GM12874 (cell line): ENCODE measurements around the gene CRACDL.

Experiments used
- TF ChIP-seq, protein P1 (sequence below): IDR thresholded peaks from 2 replicates; pipeline ENCODE4 v1.5.1; 2011; ENCODE audit warnings: low read depth, mild to moderate bottlenecking, control low read depth, low read length, moderate library complexity; ENCODE audit not compliant: insufficient read depth

CRACDL gene

DNA sequence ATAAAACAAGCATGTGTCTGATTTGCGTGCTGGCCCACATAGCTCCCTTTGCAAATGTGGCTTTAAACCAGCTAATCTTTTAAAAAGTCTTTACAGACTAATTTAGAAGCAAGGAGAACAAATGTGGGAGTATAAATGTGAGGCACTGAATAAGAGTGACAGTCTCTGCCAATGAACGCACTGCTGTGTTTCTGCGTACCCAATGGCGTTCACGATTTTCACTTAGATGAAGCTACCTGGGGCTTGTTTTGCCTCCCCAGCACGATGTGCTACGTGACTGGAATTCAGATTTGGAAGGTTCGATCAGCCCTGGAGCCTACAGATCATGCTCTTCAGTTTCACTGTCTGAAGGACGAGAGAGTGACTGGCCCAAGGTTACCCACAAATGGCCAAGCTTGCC, 10.8 kb upstream of the CRACDL start:
- TF ChIP-seq, protein P1, sequence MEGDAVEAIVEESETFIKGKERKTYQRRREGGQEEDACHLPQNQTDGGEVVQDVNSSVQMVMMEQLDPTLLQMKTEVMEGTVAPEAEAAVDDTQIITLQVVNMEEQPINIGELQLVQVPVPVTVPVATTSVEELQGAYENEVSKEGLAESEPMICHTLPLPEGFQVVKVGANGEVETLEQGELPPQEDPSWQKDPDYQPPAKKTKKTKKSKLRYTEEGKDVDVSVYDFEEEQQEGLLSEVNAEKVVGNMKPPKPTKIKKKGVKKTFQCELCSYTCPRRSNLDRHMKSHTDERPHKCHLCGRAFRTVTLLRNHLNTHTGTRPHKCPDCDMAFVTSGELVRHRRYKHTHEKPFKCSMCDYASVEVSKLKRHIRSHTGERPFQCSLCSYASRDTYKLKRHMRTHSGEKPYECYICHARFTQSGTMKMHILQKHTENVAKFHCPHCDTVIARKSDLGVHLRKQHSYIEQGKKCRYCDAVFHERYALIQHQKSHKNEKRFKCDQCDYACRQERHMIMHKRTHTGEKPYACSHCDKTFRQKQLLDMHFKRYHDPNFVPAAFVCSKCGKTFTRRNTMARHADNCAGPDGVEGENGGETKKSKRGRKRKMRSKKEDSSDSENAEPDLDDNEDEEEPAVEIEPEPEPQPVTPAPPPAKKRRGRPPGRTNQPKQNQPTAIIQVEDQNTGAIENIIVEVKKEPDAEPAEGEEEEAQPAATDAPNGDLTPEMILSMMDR: no peak

DNA sequence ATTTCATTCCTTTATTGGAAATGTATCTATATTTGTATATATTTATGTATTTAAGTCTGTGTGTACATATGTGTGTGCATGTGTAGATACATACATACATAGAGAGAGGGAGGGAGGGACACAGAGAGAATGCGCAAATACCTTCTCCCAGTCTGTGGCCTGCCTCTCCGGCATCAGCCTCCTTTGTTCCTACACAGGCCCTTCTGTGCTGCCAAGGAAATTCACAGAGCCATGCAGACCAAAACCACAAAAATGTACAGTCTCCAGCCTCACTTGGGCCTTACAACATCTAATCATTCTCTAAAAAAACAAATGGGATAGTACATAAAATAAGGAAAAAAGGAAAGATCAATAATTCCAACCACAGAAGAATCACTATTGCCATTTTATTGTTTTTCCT, 8.8 kb upstream of the CRACDL start:
- TF ChIP-seq, protein P1: no peak

GRCh38 chr2:98940102-98940501, 4.1 kb upstream of the CRACDL start:
- TF ChIP-seq, protein P1: no peak

- TF ChIP-seq, protein P1: no peak
Observed at GRCh38 chr2:98937906-98938305, 1.9 kb upstream of the CRACDL start.

DNA sequence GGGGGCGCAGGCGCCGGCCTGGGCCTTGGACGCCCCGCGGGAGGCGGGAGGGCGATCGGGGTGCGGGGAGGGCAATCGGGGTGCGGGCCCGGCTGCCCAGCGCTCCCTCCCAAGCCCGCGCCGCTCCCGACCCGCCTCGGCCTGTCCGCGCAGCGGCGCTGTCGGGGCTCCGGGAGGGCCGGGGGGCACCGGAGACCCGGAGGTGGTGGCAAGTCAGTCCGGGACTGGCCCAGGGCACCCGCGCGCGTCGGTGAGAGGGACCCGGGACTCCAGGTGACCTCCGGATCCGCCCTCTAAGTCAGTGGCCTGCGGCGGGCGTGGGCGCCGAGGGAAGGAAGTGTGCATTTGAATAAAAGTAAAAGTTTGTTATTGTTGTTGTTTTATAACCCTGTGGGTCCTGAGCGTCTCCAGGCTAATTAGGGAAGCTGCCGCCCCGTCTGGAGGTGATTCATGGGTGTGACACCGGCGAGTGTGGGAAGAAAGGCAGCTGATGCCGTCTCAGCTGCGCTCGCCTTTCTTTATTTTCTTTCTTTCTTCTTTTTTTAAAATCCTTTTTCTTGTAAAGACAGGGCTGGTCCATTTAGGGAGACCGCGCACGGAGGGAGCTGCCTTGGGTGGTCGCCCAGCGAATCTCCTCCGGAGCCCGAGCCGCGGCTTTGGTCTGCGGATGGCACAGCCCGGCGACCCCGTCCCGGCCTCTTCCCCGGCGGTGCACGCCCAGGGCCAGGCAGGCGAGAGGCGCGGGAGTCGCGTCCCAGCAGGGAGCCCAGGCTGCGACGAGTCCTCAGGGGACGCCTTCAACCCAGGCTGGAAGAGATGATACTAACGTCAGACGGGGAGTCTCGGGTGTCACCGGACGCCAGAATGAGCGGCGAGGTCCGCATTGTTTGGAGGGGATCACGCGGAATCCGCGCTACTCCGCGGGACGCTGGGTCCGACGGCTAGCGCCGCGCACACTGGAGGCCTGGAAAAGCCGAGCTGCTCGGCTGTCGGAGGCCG, 627 bp upstream of the CRACDL start:
- TF ChIP-seq, protein P1: no peak

DNA sequence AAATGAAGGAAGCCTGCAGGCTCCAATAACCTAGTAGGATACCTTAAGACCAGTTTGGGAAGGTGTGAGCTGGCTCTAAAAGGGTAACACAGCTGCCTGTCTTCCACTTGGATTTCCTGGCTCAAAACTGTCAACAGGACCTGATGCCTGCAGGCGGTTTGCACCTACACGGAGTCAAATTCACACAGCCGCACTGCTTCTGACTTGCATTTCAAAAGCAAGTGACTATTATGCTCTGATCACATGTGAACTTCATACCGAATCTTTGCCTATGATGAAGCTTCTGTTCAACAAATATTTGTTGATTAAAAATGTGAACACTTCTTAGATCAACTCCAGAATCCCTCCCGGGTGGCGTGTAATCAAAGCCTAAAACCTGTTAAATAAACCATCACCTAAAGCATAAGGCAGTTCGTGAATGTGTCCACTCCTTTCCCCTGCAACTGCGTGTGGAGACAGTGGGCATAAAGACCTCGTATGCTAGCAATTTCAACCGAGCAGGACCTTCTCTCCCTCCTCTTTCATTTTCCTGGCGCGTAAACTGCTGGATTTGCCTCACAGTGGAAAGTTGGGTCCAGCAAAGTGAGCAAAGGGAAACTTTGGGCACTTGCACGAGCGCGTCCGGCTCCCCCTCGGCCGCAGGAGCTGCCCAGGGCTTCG, 784 bp downstream of the CRACDL start:
- TF ChIP-seq, protein P1: no peak

DNA sequence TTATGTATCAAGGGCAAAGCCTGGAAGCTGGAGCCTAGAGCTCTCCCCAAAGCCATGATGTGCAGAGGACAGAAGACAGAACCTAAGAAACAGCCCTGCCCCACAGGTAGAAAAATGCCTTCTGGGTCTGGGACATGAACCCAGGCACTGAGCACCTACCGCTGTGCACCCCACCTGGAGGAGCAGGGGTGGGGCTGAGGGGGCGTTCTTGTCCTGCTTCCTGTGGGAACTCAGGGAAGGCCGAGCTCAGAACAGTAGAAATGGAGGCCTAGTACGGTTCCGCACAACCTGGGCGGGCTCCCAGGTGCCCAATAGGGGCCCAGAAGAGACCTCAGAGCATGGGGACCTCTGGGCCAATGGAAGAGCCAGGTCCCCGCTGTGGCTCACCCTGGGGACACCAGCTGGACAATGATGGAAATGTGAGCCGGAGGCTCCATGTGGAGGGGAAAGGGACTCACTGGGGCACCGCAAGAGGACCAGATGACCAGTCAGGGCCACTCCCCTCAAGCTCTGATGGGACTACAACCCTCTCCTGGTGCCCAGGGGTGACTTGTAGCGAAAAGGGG, 3.2 kb downstream of the CRACDL start:
- TF ChIP-seq, protein P1: no peak
